IPS DF 6.9 (cell line): Measurements from ENCODE around the gene NCMAP.

Experiments
- DNase-seq: peaks from one replicate; pipeline ENCODE4 v3.0.0-alpha.2; 2013; ENCODE audit warnings: low read depth, low spot score
- H3K27ac ChIP-seq: one replicate; pipeline ENCODE4 v1.5.1; 2013; ENCODE audit warnings: low read length, control low read depth
- H3K27me3 ChIP-seq: 2 replicates; pipeline ENCODE4 v1.6.1; 2013; ENCODE audit warnings: mild to moderate bottlenecking, low read length; ENCODE audit not compliant: control insufficient read depth, insufficient read depth
- H3K36me3 ChIP-seq: 2 replicates; pipeline ENCODE4 v1.6.1; 2013; ENCODE audit warnings: low read length; ENCODE audit not compliant: control insufficient read depth, insufficient read depth
- H3K4me1 ChIP-seq: 2 replicates; pipeline ENCODE4 v1.6.1; 2013; ENCODE audit warnings: low read length; ENCODE audit not compliant: control insufficient read depth, insufficient read depth
- H3K4me3 ChIP-seq: 2 replicates; pipeline ENCODE4 v1.5.1; 2013; ENCODE audit warnings: mild to moderate bottlenecking, low read length
- H3K9me3 ChIP-seq: 2 replicates; pipeline ENCODE4 v1.6.1; 2013; ENCODE audit warnings: low read length, inconsistent platforms; ENCODE audit not compliant: control insufficient read depth, insufficient read depth
- WGBS: extraction: QIAGEN DNeasy Blood & Tissue Kit; methylation state at CpG from one replicate; pipeline ENCODE4 v1.1.7; 2013; ENCODE audit warnings: mixed read lengths, missing lambda C conversion rate; ENCODE audit not compliant: insufficient read length, insufficient coverage; 5-methylcytosine and 5-hydroxymethylcytosine counted together

NCMAP gene

GRCh38 chr1:24589200-24589599, 33.3 kb downstream of the NCMAP start:
- DNase-seq: no peak
- no peaks in the 10 kb centered on the region for H3K36me3 ChIP-seq
- WGBS: no CpG with 5 or more reads among the region's 3 CpGs
- no peaks in the 10 kb centered on the region for H3K27me3 ChIP-seq
- H3K4me3 ChIP-seq: no peak overlapping the region
- H3K9me3 ChIP-seq: no peaks in the 10 kb centered on the region
- H3K27ac ChIP-seq: no peak overlapping the region
- H3K4me1 ChIP-seq: peaks cover 3% of the 10 kb centered on the region; the same call in 1 of the 2 replicates

GRCh38 chr1:24591781-24592180, 35.9 kb downstream of the NCMAP start:
- DNase-seq: no peak
- Histone ChIP-seq H3K9me3 (no peaks in the 10 kb centered on the region), H3K27ac (no peak overlapping the region), H3K36me3 (no peaks in the 10 kb centered on the region), H3K27me3 (no peaks in the 10 kb centered on the region), H3K4me1 (0 out of 2 replicates have a peak, but pooled peaks cover 2% of the 10 kb centered on the region), H3K4me3 (no peak overlapping the region)
- no CpG with 5 or more reads among the region's 3 CpGs for WGBS

GRCh38 chr1:24594328-24594598, 38.4 kb downstream of the NCMAP start:
- no peaks in the 10 kb centered on the region for H3K9me3 ChIP-seq
- no peak overlapping the region for H3K27ac ChIP-seq
- no peak overlapping the region for H3K4me3 ChIP-seq
- H3K4me1 ChIP-seq: no peaks in the 10 kb centered on the region
- H3K27me3 ChIP-seq: no peaks in the 10 kb centered on the region
- no CpG with 5 or more reads among the region's 3 CpGs for WGBS
- DNase-seq: no peak
- no peaks in the 10 kb centered on the region for H3K36me3 ChIP-seq

- no peak overlapping the region for H3K27ac ChIP-seq
- no CpG with 5 or more reads among the region's 9 CpGs for WGBS
- no peak overlapping the region for H3K4me3 ChIP-seq
- H3K27me3 ChIP-seq: no peaks in the 10 kb centered on the region
- H3K36me3 ChIP-seq: no peaks in the 10 kb centered on the region
- no peaks in the 10 kb centered on the region for H3K4me1 ChIP-seq
- DNase-seq: no peak
- H3K9me3 ChIP-seq: no peaks in the 10 kb centered on the region
These were observed 40.6 kb downstream of the NCMAP start for GRCh38 chr1:24596401-24596880.

GRCh38 chr1:24599265-24599664, 43.4 kb downstream of the NCMAP start:
- WGBS: no CpG with 5 or more reads among the region's 3 CpGs
- H3K27me3 ChIP-seq: no peaks in the 10 kb centered on the region
- no peaks in the 10 kb centered on the region for H3K36me3 ChIP-seq
- H3K4me3 ChIP-seq: no peak overlapping the region
- H3K27ac ChIP-seq: no peak overlapping the region
- DNase-seq: no peak
- no peaks in the 10 kb centered on the region for H3K9me3 ChIP-seq
- no peaks in the 10 kb centered on the region for H3K4me1 ChIP-seq

- Histone ChIP-seq H3K36me3 (no peaks in the 10 kb centered on the region), H3K4me1 (no peaks in the 10 kb centered on the region), H3K27me3 (no peaks in the 10 kb centered on the region), H3K27ac (no peak overlapping the region), H3K4me3 (no peak overlapping the region), H3K9me3 (no peaks in the 10 kb centered on the region)
- no CpG with 5 or more reads among the region's 5 CpGs for WGBS
- DNase-seq: no peak
These were observed 44.7 kb downstream of the NCMAP start for GRCh38 chr1:24600551-24600950.

- no peaks in the 10 kb centered on the region for H3K4me1 ChIP-seq
- no peak overlapping the region for H3K27ac ChIP-seq
- no peak for DNase-seq
- no peaks in the 10 kb centered on the region for H3K9me3 ChIP-seq
- WGBS: no CpG with 5 or more reads among the region's 19 CpGs
- H3K27me3 ChIP-seq: no peaks in the 10 kb centered on the region
- H3K4me3 ChIP-seq: no peak overlapping the region
- no peaks in the 10 kb centered on the region for H3K36me3 ChIP-seq
These were observed 49.8 kb downstream of the NCMAP start for GRCh38 chr1:24605534-24606295.

- Histone ChIP-seq H3K36me3 (no peaks in the 10 kb centered on the region), H3K27me3 (no peaks in the 10 kb centered on the region), H3K4me3 (no peak overlapping the region), H3K9me3 (no peaks in the 10 kb centered on the region), H3K4me1 (no peaks in the 10 kb centered on the region), H3K27ac (no peak overlapping the region)
- no CpG with 5 or more reads among the region's 3 CpGs for WGBS
- no peak for DNase-seq
These were observed 50.4 kb downstream of the NCMAP start for GRCh38 chr1:24606296-24606605.

- no peak for DNase-seq
- H3K27me3 ChIP-seq: no peaks in the 10 kb centered on the region
- H3K4me3 ChIP-seq: no peak overlapping the region
- H3K27ac ChIP-seq: no peak overlapping the region
- no CpG with 5 or more reads among the region's 2 CpGs for WGBS
- no peaks in the 10 kb centered on the region for H3K9me3 ChIP-seq
- no peaks in the 10 kb centered on the region for H3K4me1 ChIP-seq
- H3K36me3 ChIP-seq: no peaks in the 10 kb centered on the region
These were observed 50.7 kb downstream of the NCMAP start for GRCh38 chr1:24606621-24607020.

GRCh38 chr1:24609949-24610517, 54.1 kb downstream of the NCMAP start:
- no peaks in the 10 kb centered on the region for H3K4me1 ChIP-seq
- H3K9me3 ChIP-seq: no peaks in the 10 kb centered on the region
- no peaks in the 10 kb centered on the region for H3K36me3 ChIP-seq
- H3K27ac ChIP-seq: no peak overlapping the region
- no peak overlapping the region for H3K4me3 ChIP-seq
- DNase-seq: no peak
- H3K27me3 ChIP-seq: no peaks in the 10 kb centered on the region
- no CpG with 5 or more reads among the region's 3 CpGs for WGBS

- Histone ChIP-seq H3K4me3 (no peak overlapping the region), H3K9me3 (no peaks in the 10 kb centered on the region), H3K27ac (no peak overlapping the region), H3K27me3 (no peaks in the 10 kb centered on the region), H3K36me3 (no peaks in the 10 kb centered on the region), H3K4me1 (no peaks in the 10 kb centered on the region)
- no CpG with 5 or more reads among the region's 5 CpGs for WGBS
- DNase-seq: no peak
These were observed 63.5 kb downstream of the NCMAP start for GRCh38 chr1:24619376-24619775.
